HEK293 (cell line): ENCODE measurements around the gene HAND2.

ENCODE experiments used
- GLIS1 ChIP-seq: fragments of 450-650 bp; formaldehyde crosslinking; IDR thresholded peaks from 2 replicates; pipeline ENCODE4 v1.5.1; 2016; ENCODE audit warnings: missing biosample characterization, missing genetic modification characterization
- SCRT1 ChIP-seq: fragments of 450-650 bp; formaldehyde crosslinking; IDR thresholded peaks from 2 replicates; pipeline ENCODE4 v1.5.1; 2016; ENCODE audit warnings: missing biosample characterization, missing genetic modification characterization, borderline replicate concordance
- SP3 ChIP-seq: fragments of 450-650 bp; formaldehyde crosslinking; IDR thresholded peaks from 2 replicates; pipeline ENCODE4 v1.5.1; 2016; ENCODE audit warnings: missing biosample characterization, missing genetic modification characterization
- ZBTB8A ChIP-seq: fragments of 450-650 bp; formaldehyde crosslinking; IDR thresholded peaks from 2 replicates; pipeline ENCODE4 v1.5.1; 2016; ENCODE audit warnings: missing biosample characterization, missing genetic modification characterization
- ZNF202 ChIP-seq: fragments of 450-650 bp; formaldehyde crosslinking; IDR thresholded peaks from 2 replicates; pipeline ENCODE4 v1.5.1; 2016; ENCODE audit warnings: missing biosample characterization, missing genetic modification characterization, borderline replicate concordance
- ZNF24 ChIP-seq: fragments of 450-650 bp; formaldehyde crosslinking; IDR thresholded peaks from 2 replicates; pipeline ENCODE4 v1.5.1; 2016; ENCODE audit warnings: missing biosample characterization, missing genetic modification characterization
- ZNF302 ChIP-seq: fragments of 450-650 bp; formaldehyde crosslinking; IDR thresholded peaks from 2 replicates; pipeline ENCODE4 v1.5.1; 2016; ENCODE audit warnings: missing biosample characterization, missing genetic modification characterization, low read depth
- ZNF558 ChIP-seq: fragments of 450-650 bp; formaldehyde crosslinking; IDR thresholded peaks from 2 replicates; pipeline ENCODE4 v1.5.1; 2016; ENCODE audit warnings: missing biosample characterization, missing genetic modification characterization
- ZNF560 ChIP-seq: fragments of 450-650 bp; formaldehyde crosslinking; IDR thresholded peaks from 2 replicates; pipeline ENCODE4 v1.5.1; 2017; ENCODE audit warnings: missing biosample characterization, missing genetic modification characterization, borderline replicate concordance
- TF ChIP-seq, protein P1 (sequence below): fragments of 450-650 bp; formaldehyde crosslinking; IDR thresholded peaks from 2 replicates; pipeline ENCODE4 v1.5.1; 2016; ENCODE audit warnings: missing biosample characterization, missing genetic modification characterization
- TF ChIP-seq, protein P2 (sequence below): fragments of 450-650 bp; formaldehyde crosslinking; IDR thresholded peaks from 2 replicates; pipeline ENCODE4 v1.5.1; 2016; ENCODE audit warnings: missing biosample characterization, missing genetic modification characterization
- TF ChIP-seq, protein P3 (sequence below): fragments of 450-650 bp; formaldehyde crosslinking; IDR thresholded peaks from 2 replicates; pipeline ENCODE4 v1.5.1; 2016; ENCODE audit warnings: missing biosample characterization, missing genetic modification characterization
- TF ChIP-seq, protein P4 (sequence below): fragments of 450-650 bp; formaldehyde crosslinking; IDR thresholded peaks from 2 replicates; pipeline ENCODE4 v1.5.1; 2016; ENCODE audit warnings: missing biosample characterization, missing genetic modification characterization

DNA sequence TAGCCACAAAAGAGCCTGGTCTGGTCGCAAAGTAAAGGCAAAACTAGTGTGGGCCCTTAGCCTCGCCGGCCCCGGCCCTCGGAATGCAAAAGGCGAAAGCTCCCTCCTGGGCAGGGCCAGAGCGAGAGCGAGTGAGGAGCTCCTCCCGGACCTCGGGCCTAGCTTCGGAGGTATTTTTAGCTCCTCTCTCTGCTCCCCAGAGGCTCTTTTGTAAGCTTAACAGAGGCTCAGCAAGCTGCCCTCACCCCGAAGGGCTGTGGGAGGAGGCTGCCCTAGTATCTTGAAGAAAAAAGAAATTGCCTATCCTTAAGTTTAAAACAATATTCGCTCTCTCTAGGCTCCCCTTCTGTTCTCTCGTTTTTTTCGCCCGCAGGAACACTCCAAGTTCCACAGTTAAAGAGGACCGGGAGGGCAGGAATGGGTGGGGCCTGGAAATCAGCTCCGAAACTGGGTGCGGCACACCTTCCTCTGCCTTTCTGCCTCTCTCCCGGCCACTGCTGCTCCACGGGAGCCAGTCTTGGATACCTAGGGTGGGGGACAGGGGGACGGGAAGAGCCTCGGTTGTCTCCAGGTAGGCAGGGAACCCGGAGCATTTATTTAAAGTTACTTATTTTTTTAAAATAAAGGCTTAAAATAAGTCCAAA is 12.1 kb downstream of the HAND2 start:
- TF ChIP-seq, protein P1, sequence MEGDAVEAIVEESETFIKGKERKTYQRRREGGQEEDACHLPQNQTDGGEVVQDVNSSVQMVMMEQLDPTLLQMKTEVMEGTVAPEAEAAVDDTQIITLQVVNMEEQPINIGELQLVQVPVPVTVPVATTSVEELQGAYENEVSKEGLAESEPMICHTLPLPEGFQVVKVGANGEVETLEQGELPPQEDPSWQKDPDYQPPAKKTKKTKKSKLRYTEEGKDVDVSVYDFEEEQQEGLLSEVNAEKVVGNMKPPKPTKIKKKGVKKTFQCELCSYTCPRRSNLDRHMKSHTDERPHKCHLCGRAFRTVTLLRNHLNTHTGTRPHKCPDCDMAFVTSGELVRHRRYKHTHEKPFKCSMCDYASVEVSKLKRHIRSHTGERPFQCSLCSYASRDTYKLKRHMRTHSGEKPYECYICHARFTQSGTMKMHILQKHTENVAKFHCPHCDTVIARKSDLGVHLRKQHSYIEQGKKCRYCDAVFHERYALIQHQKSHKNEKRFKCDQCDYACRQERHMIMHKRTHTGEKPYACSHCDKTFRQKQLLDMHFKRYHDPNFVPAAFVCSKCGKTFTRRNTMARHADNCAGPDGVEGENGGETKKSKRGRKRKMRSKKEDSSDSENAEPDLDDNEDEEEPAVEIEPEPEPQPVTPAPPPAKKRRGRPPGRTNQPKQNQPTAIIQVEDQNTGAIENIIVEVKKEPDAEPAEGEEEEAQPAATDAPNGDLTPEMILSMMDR (tag by site-specific recombination): no peak
- TF ChIP-seq ZBTB8A (tag by site-specific recombination): no peak
- TF ChIP-seq SCRT1 (tag by site-specific recombination): no peak
- TF ChIP-seq, protein P2, sequence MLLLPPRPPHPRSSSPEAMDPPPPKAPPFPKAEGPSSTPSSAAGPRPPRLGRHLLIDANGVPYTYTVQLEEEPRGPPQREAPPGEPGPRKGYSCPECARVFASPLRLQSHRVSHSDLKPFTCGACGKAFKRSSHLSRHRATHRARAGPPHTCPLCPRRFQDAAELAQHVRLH (tag by site-specific recombination): no peak
- no peak for TF ChIP-seq ZNF560 (tag by site-specific recombination)
- TF ChIP-seq ZNF202: no peak
- TF ChIP-seq, protein P3, sequence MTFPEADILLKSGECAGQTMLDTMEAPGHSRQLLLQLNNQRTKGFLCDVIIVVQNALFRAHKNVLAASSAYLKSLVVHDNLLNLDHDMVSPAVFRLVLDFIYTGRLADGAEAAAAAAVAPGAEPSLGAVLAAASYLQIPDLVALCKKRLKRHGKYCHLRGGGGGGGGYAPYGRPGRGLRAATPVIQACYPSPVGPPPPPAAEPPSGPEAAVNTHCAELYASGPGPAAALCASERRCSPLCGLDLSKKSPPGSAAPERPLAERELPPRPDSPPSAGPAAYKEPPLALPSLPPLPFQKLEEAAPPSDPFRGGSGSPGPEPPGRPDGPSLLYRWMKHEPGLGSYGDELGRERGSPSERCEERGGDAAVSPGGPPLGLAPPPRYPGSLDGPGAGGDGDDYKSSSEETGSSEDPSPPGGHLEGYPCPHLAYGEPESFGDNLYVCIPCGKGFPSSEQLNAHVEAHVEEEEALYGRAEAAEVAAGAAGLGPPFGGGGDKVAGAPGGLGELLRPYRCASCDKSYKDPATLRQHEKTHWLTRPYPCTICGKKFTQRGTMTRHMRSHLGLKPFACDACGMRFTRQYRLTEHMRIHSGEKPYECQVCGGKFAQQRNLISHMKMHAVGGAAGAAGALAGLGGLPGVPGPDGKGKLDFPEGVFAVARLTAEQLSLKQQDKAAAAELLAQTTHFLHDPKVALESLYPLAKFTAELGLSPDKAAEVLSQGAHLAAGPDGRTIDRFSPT: no peak
- TF ChIP-seq ZNF558: no peak
- no peak for TF ChIP-seq ZNF302
- no peak for TF ChIP-seq ZNF24
- TF ChIP-seq, protein P4, sequence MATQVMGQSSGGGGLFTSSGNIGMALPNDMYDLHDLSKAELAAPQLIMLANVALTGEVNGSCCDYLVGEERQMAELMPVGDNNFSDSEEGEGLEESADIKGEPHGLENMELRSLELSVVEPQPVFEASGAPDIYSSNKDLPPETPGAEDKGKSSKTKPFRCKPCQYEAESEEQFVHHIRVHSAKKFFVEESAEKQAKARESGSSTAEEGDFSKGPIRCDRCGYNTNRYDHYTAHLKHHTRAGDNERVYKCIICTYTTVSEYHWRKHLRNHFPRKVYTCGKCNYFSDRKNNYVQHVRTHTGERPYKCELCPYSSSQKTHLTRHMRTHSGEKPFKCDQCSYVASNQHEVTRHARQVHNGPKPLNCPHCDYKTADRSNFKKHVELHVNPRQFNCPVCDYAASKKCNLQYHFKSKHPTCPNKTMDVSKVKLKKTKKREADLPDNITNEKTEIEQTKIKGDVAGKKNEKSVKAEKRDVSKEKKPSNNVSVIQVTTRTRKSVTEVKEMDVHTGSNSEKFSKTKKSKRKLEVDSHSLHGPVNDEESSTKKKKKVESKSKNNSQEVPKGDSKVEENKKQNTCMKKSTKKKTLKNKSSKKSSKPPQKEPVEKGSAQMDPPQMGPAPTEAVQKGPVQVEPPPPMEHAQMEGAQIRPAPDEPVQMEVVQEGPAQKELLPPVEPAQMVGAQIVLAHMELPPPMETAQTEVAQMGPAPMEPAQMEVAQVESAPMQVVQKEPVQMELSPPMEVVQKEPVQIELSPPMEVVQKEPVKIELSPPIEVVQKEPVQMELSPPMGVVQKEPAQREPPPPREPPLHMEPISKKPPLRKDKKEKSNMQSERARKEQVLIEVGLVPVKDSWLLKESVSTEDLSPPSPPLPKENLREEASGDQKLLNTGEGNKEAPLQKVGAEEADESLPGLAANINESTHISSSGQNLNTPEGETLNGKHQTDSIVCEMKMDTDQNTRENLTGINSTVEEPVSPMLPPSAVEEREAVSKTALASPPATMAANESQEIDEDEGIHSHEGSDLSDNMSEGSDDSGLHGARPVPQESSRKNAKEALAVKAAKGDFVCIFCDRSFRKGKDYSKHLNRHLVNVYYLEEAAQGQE (tag by site-specific recombination): no peak
- TF ChIP-seq GLIS1 (tag by site-specific recombination): no peak
- TF ChIP-seq SP3 (tag by site-specific recombination): no peak
